Caki2 (cell line): Measurements from ENCODE around the gene VEGFA. TPM values are rescaled to one million over a fixed set of nuclear protein-coding genes. Genes with fewer than 3 reads are reported as not detected.
A peak's percentile ranks its signal among the peaks of the same experiment; 100 is the strongest.

Source experiments
- DNase-seq: peaks from one replicate; pipeline ENCODE4 v3.0.0-alpha.2; 2015; ENCODE audit warnings: low read depth
- in situ Hi-C: cut with HindIII; loops from 2 replicates; pipeline ENCODE4 v1.10.0; 2016; ENCODE audit warnings: low sequenced_read_pairs, low pct_unique_long_range_greater_than_20kb, mixed read lengths
- total RNA-seq: library from RNA; depleted of rRNA; stranded (reverse); fragments of >200 nt; shearing (Covaris generic); gene quantifications from 2 replicates; pipeline ENCODE4 v1.2.3, GENCODE V29; 2014; ENCODE audit warnings: low replicate concordance

VEGFA gene
- total RNA-seq, 1 experiment from 2014 or later, result 40.0 TPM

- in situ Hi-C loops, result no loop called here
- no peak for DNase-seq
Measured at GRCh38 chr6:43767553-43768505, 2.2 kb upstream of the VEGFA start.

- in situ Hi-C loops, result no loop called here
- no peak for DNase-seq
Measured at GRCh38 chr6:43768506-43768860, 1.5 kb upstream of the VEGFA start.

GRCh38 chr6:43768983-43769525 is 957 bp upstream of the VEGFA start:
- DNase-seq, result no peak
- in situ Hi-C loops, result no loop called here

- peak; percentile 69 for DNase-seq
- in situ Hi-C loops, result no loop called here
Measured at GRCh38 chr6:43770372-43771209, 580 bp downstream of the VEGFA start.

GRCh38 chr6:43771210-43771857 is 1.3 kb downstream of the VEGFA start:
- peak; percentile 80 for DNase-seq
- in situ Hi-C loops, result no loop called here

- in situ Hi-C loops, result no loop called here
- peak; percentile 48 for DNase-seq
Measured at GRCh38 chr6:43771858-43772680, 2.1 kb downstream of the VEGFA start.

GRCh38 chr6:43772681-43773049 is 2.7 kb downstream of the VEGFA start:
- peak; percentile 41 for DNase-seq
- in situ Hi-C loops, result no loop called here

- in situ Hi-C loops, result no loop called here
- peak; percentile 58 for DNase-seq
Measured at GRCh38 chr6:43773050-43773979, 3.3 kb downstream of the VEGFA start.

GRCh38 chr6:43773980-43774775 is 4.2 kb downstream of the VEGFA start:
- in situ Hi-C loops, result no loop called here
- peak; percentile 12 for DNase-seq

GRCh38 chr6:43774776-43775534 is 4.9 kb downstream of the VEGFA start:
- in situ Hi-C loops, result no loop called here
- peak; percentile 65 for DNase-seq

GRCh38 chr6:43775535-43775885 is 5.5 kb downstream of the VEGFA start:
- in situ Hi-C loops, result no loop called here
- no peak for DNase-seq

- DNase-seq, result peak; percentile 82
- in situ Hi-C loops, result no loop called here
Measured at GRCh38 chr6:43776115-43776798, 6.2 kb downstream of the VEGFA start.

GRCh38 chr6:43776799-43777776 is 7.1 kb downstream of the VEGFA start:
- in situ Hi-C loops, result no loop called here
- no peak for DNase-seq
